NK-92 (cell line): ENCODE results near the gene SPATA6L.
"Not testable (repeated sequence)": the region's sequence is repeated elsewhere in the genome, so short reads cannot be mapped to it uniquely, and the experiment has no call there.

Experiments used
- DNase-seq: peaks from one replicate; lab custom pipeline; 2025; ENCODE audit not compliant: unreplicated experiment; lab: John Stamatoyannopoulos, UW

The SPATA6L gene

GRCh38 chr9:4678679-4679267 is 12.5 kb upstream of the SPATA6L start:
- DNase-seq, result no peak

DNA sequence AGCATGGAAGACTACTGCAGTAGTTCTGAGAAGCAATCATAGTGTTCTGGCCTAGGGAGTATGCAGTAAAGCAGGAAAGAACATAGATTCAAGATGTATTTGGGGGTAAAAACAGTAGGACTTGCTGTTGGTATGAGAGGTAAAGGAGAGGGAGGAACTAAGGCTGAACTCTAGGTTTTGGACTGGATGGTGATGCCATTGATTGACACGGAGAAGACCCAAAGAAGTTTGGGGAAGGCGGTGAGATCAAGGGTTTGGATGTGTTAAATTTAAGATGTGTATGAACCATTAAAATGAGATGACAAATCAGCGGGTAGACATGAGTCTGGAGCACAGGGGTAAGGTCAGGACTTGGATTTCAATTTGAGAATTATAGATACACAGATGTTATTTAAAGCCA is 11.1 kb upstream of the SPATA6L start:
- no peak for DNase-seq

GRCh38 chr9:4674783-4675182 is 8.5 kb upstream of the SPATA6L start:
- DNase-seq, result no peak

DNA sequence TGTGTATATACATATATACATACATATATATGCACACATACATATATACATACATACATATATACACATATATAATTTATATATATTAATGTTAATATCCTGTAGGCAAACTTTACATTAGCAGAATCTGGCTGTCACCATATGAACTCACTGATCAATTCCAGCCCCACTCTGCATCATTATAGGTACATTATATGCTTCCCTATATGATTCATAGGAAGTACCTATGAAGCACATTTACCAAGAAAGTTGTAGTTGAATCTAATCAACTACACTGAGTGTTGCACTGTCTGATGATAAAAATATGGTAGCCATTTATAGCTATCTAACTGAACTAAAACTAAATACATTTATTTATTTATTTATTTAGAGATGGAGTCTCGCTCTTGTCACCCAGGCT is 5.5 kb upstream of the SPATA6L start:
- DNase-seq, result no peak

GRCh38 chr9:4670591-4670990 is 4.3 kb upstream of the SPATA6L start:
- DNase-seq, result no peak

DNA sequence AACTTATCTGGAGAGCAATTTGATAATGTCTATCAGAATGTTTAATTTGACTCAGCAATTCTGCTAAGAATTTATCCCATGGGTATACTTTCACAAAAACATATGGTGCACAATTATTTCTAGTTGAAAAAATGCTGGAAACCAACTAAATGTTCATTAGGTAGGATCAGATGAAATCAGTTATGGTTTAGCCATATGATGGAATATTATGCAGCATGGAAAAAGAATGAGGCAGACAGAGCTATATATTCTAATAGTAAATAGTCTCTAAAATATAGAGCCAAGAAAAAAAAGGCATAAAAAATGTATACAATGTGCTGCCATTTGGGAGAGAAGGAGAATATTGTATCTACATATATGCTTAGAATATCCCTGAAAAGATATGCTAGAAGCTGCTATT is 3.6 kb upstream of the SPATA6L start:
- DNase-seq, result no peak

DNA sequence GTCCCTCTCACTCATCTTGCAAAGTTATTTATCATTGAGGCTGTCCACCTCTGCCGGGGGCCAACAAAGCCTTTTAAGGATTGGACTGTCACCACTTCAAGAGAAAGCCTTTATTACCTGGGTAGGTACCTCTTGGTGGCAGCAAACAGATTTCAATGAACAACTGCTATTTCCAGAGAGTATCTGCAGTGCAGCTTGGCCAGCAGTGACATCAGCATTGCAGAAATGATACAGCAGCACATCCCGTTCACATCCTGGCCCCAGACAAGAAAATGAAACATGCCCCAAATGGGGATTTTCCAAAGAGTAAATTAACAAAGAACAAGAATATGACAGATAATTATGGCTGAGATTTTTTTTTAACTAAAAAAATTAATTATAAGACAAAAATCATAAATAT is 2.3 kb upstream of the SPATA6L start:
- DNase-seq, result no peak

GRCh38 chr9:4667681-4668080 is 1.4 kb upstream of the SPATA6L start:
- no peak for DNase-seq

GRCh38 chr9:4665357-4665756 is 923 bp downstream of the SPATA6L start:
- no peak for DNase-seq

DNA sequence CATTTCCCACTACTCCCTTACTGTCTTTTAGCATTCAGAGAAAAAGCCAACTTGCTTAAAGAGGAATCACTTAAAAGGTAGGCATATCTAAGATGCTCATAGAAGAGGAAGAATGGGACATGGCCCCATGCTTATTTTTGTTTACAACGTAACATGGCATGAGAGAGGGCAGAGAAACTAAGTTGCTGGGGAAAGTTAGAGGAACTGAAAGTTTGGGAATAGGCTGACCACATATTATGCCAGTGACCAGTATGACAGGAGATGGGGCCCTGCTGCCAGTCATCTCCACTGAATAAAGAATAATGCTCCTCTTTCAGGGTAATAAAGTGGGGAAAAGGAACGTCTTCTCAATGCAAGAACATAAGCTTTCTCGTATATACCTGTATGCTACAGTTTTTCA is 2.3 kb downstream of the SPATA6L start:
- DNase-seq, result no peak

DNA sequence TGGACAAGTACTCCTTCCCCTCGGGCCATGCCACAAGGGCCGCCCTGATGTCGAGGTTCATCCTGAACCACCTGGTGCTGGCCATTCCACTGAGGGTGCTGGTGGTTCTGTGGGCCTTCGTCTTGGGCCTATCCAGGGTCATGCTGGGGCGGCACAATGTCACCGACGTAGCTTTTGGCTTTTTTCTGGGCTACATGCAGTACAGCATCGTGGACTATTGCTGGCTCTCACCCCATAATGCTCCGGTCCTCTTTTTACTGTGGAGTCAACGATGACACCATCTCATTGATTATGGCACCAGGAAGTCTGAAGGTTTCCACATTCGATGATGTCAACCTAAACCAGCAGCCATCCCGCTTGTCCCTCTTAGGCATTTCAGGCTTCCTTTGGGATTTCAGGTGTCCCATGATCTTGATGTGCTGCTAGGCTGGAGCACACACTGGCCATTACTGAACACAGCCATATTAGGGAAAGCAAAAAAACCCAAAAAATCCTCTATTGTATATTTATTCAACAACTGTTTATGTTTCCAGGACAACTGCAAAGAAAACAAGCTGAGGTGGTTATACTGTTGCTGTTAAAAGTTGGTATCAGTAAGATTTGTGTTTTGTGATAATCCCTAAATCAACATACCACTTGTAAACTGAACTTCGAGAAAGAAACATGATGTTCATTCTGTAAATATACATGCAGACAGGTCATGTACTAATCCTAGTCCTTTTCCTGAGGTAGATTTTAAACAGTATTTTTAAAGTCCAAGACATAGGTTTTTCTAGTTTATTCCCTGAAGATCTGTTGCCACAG is 3.1 kb downstream of the SPATA6L start:
- no peak for DNase-seq

- DNase-seq, result no peak
Measured at GRCh38 chr9:4662108-4662988, 3.9 kb downstream of the SPATA6L start, which contains the start of gene PLPP6. Gene PLPP6 (plus strand): TSS chr9:4662294. CDS start chr9:4662376, 82 bp downstream.

DNA sequence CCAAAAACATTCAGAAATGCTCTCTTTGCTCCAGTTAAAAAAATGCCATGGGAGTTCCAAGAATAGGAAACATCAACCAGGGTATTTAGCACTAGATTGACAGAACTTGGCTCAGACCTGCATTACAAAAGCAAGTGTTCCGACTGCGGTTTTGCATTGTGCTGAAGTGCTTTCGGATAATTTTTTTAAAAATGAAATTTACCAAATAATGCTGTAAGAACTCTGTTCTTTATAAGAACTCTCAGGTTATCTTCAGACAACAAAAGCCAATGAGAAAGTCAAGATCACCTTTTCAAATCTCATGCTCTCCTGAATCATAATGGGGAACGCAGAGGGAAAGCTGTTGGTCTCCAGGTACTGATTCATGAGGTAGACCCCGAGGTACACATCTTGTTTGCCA is 4.7 kb downstream of the SPATA6L start:
- no peak for DNase-seq

DNA sequence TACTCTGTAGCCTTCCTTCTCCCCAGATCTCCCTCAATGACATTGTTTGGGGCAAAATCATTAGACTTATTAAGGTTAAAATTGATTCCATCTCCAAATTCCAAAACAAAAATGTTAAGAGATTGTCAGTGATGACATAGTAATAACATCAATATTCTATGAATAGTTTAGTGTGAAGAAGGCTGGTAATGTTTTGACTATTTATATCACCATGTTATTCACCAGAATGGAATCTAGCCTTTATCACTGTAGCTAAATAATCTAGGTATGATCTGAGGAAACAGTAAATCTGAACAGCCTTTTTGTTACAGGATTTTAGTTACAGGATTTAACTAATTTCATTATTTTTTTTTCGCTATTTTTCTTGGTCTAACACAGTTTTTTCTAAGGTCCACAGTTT is 5.1 kb downstream of the SPATA6L start:
- no peak for DNase-seq

GRCh38 chr9:4660665-4661064 is 5.6 kb downstream of the SPATA6L start:
- not testable (repeated sequence) for DNase-seq

- no peak for DNase-seq
Measured at GRCh38 chr9:4657426-4658159, 8.7 kb downstream of the SPATA6L start.

DNA sequence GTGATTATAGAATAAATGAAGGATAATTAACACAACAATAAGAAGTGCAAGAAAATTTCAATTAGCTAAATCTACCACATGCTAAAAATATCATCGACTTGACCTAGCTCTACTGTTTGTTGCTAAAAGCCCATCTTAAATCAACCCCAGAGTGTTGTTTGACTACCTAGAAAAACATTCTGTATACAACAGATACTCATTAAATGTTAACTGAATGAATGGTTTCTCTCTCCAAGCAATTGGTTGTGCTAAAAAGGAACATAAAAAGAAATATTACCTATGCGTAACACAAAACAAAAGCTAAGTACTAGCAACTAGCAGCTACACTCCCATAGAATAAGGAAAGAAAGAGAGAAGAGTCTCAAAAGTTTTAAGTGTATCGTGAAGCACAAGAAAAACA is 9.7 kb downstream of the SPATA6L start:
- DNase-seq, result no peak

- not testable (repeated sequence) for DNase-seq
Measured at GRCh38 chr9:4656196-4656595, 10.1 kb downstream of the SPATA6L start.

DNA sequence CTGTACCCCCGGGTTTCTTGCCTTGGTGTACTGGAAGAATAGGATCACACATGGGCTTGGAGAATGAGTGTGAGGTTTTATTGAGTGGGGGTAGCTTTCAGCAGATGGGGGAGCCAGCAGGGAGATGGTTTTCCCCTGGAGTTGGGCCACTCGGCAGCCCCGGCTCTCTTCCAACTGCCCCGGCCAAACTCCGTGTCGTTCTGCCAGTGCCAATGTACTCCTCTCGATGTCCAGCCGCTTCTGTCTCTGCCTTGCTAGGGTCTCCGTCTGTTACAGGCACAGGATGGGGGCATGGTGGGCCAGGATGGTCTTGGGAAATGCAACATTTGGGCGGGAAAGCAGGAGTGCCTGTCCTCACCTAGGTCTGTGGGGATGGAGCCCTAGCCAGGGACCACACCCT is 11.7 kb downstream of the SPATA6L start:
- DNase-seq, result no peak

DNA sequence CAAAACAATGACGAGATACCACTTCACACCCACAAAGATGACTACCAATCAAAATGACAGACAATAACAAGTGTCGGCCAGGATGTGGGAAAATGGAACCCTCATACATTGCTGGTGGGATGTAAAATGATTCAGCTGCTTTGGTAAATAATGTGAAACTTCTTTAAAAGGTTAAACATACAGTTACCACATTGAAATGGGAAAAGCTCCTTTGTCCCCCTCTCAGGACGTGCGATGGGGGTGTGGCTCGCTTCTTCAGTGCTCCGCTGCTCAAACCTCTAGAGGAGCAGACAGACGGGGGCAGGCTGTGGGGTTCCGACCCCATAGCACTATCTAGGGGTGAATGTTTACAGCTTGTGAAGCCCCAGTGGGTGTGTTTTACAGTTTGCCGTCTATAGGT is 12.2 kb downstream of the SPATA6L start:
- no peak for DNase-seq

DNA sequence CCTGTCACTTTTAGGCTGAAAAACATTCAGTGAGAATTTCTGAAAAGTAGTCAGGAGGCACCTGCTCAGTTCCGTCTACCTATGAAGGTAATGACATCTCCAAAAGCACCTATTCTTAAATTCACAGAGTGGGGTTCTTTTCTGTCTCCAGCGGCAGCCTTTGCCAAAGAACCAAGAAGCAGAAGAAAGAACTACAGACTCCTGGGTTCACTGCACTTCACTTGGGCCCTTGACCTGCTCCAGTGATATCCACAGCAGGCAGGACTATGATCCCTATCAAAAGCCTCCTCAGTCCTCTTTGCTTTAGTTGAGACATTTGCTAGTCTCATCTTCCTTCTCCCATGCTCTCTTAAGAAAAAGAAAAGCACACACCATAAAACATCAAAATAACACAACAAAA is 23.9 kb downstream of the SPATA6L start:
- no peak for DNase-seq
